Stimulated activated CD4-positive, alpha-beta T cell treated with anti-CD3 and anti-CD28 coated beads, Interleukin-2, amount 100 ng/mL, for 24 hours (primary cell): Measurements from ENCODE around the gene ERVK3-1.

ENCODE experiments used
- DNase-seq, 2 donors: peaks; one replicate each; pipeline ENCODE4 v3.0.0-alpha.2; 2020

The ERVK3-1 gene

DNA sequence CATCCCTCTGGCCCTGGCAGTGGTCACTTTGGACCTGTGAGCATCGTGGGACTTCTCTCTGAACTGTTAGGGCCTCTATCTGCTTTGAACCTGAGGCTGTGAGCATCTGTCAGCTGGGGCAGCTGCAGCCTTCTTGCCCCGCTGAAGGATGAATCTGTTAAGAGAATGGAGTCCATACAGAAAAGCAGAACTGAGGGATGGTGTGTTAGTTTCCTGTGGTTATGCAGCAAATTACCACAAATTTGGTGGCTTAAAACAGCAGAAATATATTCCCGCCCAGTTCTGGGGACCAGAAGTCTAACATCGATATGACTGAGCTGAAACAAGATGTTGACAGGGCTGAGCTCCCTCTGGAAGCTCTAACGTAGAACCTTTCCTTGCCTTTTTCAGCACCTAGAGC, 59.0 kb downstream of the ERVK3-1 start:
- DNase-seq: no peak
